HepG2 (cell line): ENCODE data around the gene ZKSCAN3. TPM values are rescaled to one million over a fixed set of nuclear protein-coding genes. Genes with fewer than 3 reads are reported as not detected.

Experiments
- EHMT2 ChIP-seq: fragments of 200-600 bp; sonication (generic); IDR thresholded peaks from 2 replicates; pipeline ENCODE4 v1.7.0; 2017; ENCODE audit warnings: antibody characterized with exemption, low read depth, low read length, borderline replicate concordance
- FOXC1 ChIP-seq: sonication (generic); formaldehyde crosslinking; IDR thresholded peaks from 2 replicates; pipeline ENCODE4 v1.8.0; 2022; ENCODE audit warnings: mild to moderate bottlenecking, missing genetic modification reagents, borderline replicate concordance
- FOXO4 ChIP-seq: sonication (generic); formaldehyde crosslinking; conservative IDR thresholded peaks from 2 replicates; pipeline ENCODE4 v1.8.1; 2023; ENCODE audit warnings: missing genetic modification reagents
- JUNB ChIP-seq: sonication (generic); formaldehyde crosslinking; IDR thresholded peaks from 2 replicates; pipeline ENCODE4 v1.8.0; 2022; ENCODE audit warnings: missing genetic modification reagents, mild to moderate bottlenecking, borderline replicate concordance
- NR2F1 ChIP-seq, 2 experiments: fragments of 450-650 bp in 1 of 2; formaldehyde crosslinking in 1 of 2; IDR thresholded peaks; 2 replicates each; pipeline versions ENCODE4 v1.5.0 to v1.6.1; 2016 to 2020; ENCODE audit warnings: mild to moderate bottlenecking in 1 of 2, missing compliant biosample characterization in 1 of 2, missing genetic modification reagents in 1 of 2, moderate library complexity in 1 of 2
- NR2F6 ChIP-seq, 2 experiments: IDR thresholded peaks; 2 replicates each; pipeline ENCODE4 v1.6.1; 2016; ENCODE audit warnings: antibody characterized with exemption in 1 of 2, mild to moderate bottlenecking in 1 of 2
- RFX3 ChIP-seq: IDR thresholded peaks from 2 replicates; pipeline ENCODE4 v1.6.1; 2016; ENCODE audit warnings: missing biosample characterization, missing genetic modification reagents
- RXRA ChIP-seq: sonication (generic); formaldehyde crosslinking; IDR thresholded peaks from 2 replicates; pipeline ENCODE4 v1.5.1; 2020; ENCODE audit warnings: missing genetic modification reagents
- SOX13 ChIP-seq, 3 experiments: fragments of 450-650 bp in 1 of 3; sonication (generic) in 1 of 3; formaldehyde crosslinking in 1 of 3; IDR thresholded peaks in 2 of 3; conservative IDR thresholded peaks in 1 of 3; 2 replicates each; pipeline versions ENCODE4 v1.5.0 to v1.6.1; 2016 to 2020; ENCODE audit warnings: antibody characterized with exemption in 1 of 3, mild to moderate bottlenecking in 1 of 3, missing compliant biosample characterization in 1 of 3, missing genetic modification reagents in 1 of 3, moderate library complexity in 1 of 3
- THYN1 ChIP-seq: sonication (generic); formaldehyde crosslinking; IDR thresholded peaks from 2 replicates; pipeline ENCODE4 v1.8.1; 2023; ENCODE audit warnings: low read depth, mild to moderate bottlenecking, moderate library complexity, missing genetic modification reagents, borderline replicate concordance
- ZFP41 ChIP-seq: sonication (generic); formaldehyde crosslinking; IDR thresholded peaks from 2 replicates; pipeline ENCODE4 v1.4.0; 2020; ENCODE audit warnings: mild to moderate bottlenecking, missing genetic modification reagents, borderline replicate concordance
- ZMYM3 ChIP-seq: sonication (generic); formaldehyde crosslinking; IDR thresholded peaks from 2 replicates; pipeline ENCODE4 v1.5.1; 2020; ENCODE audit warnings: mild to moderate bottlenecking, missing genetic modification reagents
- ZNF512 ChIP-seq: sonication (generic); formaldehyde crosslinking; IDR thresholded peaks from 2 replicates; pipeline ENCODE4 v1.4.0; 2020; ENCODE audit warnings: mild to moderate bottlenecking, missing genetic modification reagents
- ZNF782 ChIP-seq: sonication (generic); formaldehyde crosslinking; IDR thresholded peaks from 2 replicates; pipeline ENCODE4 v1.4.0; 2020; ENCODE audit warnings: missing genetic modification reagents, mild to moderate bottlenecking, borderline replicate concordance
- ZXDC ChIP-seq: sonication (generic); formaldehyde crosslinking; IDR thresholded peaks from 2 replicates; pipeline ENCODE4 v1.5.0; 2020; ENCODE audit warnings: mild to moderate bottlenecking, missing genetic modification reagents
- polyA plus RNA-seq, 8 experiments: library from polyadenylated mRNA; depleted of rRNA in 3 of 8; stranded (reverse) in 7 of 8; unstranded in 1 of 8; fragments of >200 nt; fragmentation: Illumina TruSeq in 4 of 8; extraction: Trizol in 4 of 8; gene quantifications; 2 replicates each; pipeline versions ENCODE4 v1.2.1 to v1.2.3, GENCODE V29; 2011 to 2016; ENCODE audit warnings: low read depth in 4 of 8, missing spikeins in 1 of 8, mixed read lengths in 1 of 8; ENCODE audit not compliant: insufficient read depth in 1 of 8
- total RNA-seq, 5 experiments: library from RNA; depleted of rRNA; stranded (reverse); fragments of >200 nt; fragmentation: Illumina TruSeq; extraction: Trizol; gene quantifications; 2 replicates each; pipeline ENCODE4 v1.2.3, GENCODE V29; 2016; ENCODE audit warnings: low read depth in 1 of 5
- TF ChIP-seq, protein P1 (sequence below): sonication (generic); formaldehyde crosslinking; IDR thresholded peaks from 2 replicates; pipeline ENCODE4 v1.9.0; 2021; ENCODE audit warnings: missing genetic modification reagents, mild to moderate bottlenecking, borderline replicate concordance
- TF ChIP-seq, protein P2 (sequence below): sonication (generic); formaldehyde crosslinking; IDR thresholded peaks from 2 replicates; pipeline ENCODE4 v1.4.0; 2020; ENCODE audit warnings: missing genetic modification reagents, mild to moderate bottlenecking, borderline replicate concordance

ZKSCAN3 gene
- total and polyA plus RNA-seq, 2 of the 13 experiments (the other 11 are each of a cell fraction or from before 2014, with no cell fraction given) = 3.3 to 7.4 TPM

GRCh38 chr6:28383235-28384142 lies 33.7 kb downstream of the ZKSCAN3 start (continued):
- peak; percentile 85 for TF ChIP-seq ZXDC
- TF ChIP-seq JUNB = no peak; the same call in 1 of the 2 replicates
- TF ChIP-seq, protein P1, sequence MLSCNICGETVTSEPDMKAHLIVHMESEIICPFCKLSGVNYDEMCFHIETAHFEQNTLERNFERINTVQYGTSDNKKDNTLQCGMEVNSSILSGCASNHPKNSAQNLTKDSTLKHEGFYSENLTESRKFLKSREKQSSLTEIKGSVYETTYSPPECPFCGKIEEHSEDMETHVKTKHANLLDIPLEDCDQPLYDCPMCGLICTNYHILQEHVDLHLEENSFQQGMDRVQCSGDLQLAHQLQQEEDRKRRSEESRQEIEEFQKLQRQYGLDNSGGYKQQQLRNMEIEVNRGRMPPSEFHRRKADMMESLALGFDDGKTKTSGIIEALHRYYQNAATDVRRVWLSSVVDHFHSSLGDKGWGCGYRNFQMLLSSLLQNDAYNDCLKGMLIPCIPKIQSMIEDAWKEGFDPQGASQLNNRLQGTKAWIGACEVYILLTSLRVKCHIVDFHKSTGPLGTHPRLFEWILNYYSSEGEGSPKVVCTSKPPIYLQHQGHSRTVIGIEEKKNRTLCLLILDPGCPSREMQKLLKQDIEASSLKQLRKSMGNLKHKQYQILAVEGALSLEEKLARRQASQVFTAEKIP (CRISPR knock-in tag) = no peak
- peak; percentile 100 for TF ChIP-seq NR2F1 (CRISPR knock-in tag; IDR thresholded peaks at IDR 0.05)
- peak; percentile 68; the same call in 1 of the 2 replicates for TF ChIP-seq EHMT2
- TF ChIP-seq THYN1 (CRISPR knock-in tag) = no peak
- TF ChIP-seq SOX13 (IDR thresholded peaks at IDR 0.05) = peak; percentile 43
- TF ChIP-seq SOX13 (CRISPR knock-in tag; conservative IDR thresholded peaks at IDR 0.05 in 1 of 2, IDR thresholded peaks at IDR 0.05 in 1 of 2) = peak in 1 of 2 experiments; percentile 78; a peak in 2 of 4 replicates
- peak; percentile 63; the same call in 1 of the 2 replicates for TF ChIP-seq ZMYM3 (CRISPR knock-in tag)
- TF ChIP-seq ZNF512 (CRISPR knock-in tag) = peak; percentile 14; the same call in 1 of the 2 replicates
- peak; percentile 75; the same call in 1 of the 2 replicates for TF ChIP-seq ZFP41 (CRISPR knock-in tag)
- no peak for TF ChIP-seq RFX3
- peak; percentile 81; the same call in 1 of the 2 replicates for TF ChIP-seq RXRA (CRISPR knock-in tag)
- peak; percentile 98 for TF ChIP-seq NR2F6 (IDR thresholded peaks at IDR 0.05)
- TF ChIP-seq NR2F6 (CRISPR knock-in tag; IDR thresholded peaks at IDR 0.05) = peak; percentile 99
- peak; percentile 81; the same call in 1 of the 2 replicates for TF ChIP-seq ZNF782
- TF ChIP-seq FOXO4 (CRISPR knock-in tag) = no peak
- TF ChIP-seq, protein P2, sequence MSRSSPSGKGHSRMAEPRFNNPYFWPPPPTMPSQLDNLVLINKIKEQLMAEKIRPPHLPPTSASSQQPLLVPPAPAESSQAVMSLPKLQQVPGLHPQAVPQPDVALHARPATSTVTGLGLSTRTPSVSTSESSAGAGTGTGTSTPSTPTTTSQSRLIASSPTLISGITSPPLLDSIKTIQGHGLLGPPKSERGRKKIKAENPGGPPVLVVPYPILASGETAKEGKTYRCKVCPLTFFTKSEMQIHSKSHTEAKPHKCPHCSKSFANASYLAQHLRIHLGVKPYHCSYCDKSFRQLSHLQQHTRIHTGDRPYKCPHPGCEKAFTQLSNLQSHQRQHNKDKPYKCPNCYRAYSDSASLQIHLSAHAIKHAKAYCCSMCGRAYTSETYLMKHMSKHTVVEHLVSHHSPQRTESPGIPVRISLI = 0 out of 2 replicates have a peak, but pooled peaks have one; percentile 41
- peak; percentile 93 for TF ChIP-seq FOXC1 (CRISPR knock-in tag)
